ENCODE results near the gene TIPARP. TPM values are rescaled to one million over a fixed set of nuclear protein-coding genes. Genes with fewer than 3 reads are reported as not detected.
A peak's percentile ranks its signal among the peaks of the same experiment; 100 is the strongest.
"Not testable (repeated sequence)": the region's sequence is repeated elsewhere in the genome, so short reads cannot be mapped to it uniquely, and the experiment has no call there.

Gene TIPARP
- total RNA-seq, 1 experiment from 2014 or later: 41.0 TPM

- DNase-seq (ENCODE audit: low read depth): peak; percentile 38
Measured at GRCh38 chr3:156648086-156648485, 26.3 kb upstream of the TIPARP start.

- no peak for DNase-seq (ENCODE audit: low read depth)
Measured at GRCh38 chr3:156649681-156650080, 24.7 kb upstream of the TIPARP start.

- DNase-seq (ENCODE audit: low read depth): not testable (repeated sequence)
Measured at GRCh38 chr3:156652661-156653060, 21.7 kb upstream of the TIPARP start.

GRCh38 chr3:156654834-156655233 is 19.6 kb upstream of the TIPARP start:
- no peak for DNase-seq (ENCODE audit: low read depth)

GRCh38 chr3:156655819-156656550 is 18.4 kb upstream of the TIPARP start:
- DNase-seq (ENCODE audit: low read depth): no peak

- DNase-seq (ENCODE audit: low read depth): no peak
Measured at GRCh38 chr3:156657440-156657839, 16.9 kb upstream of the TIPARP start.

- no peak for DNase-seq (ENCODE audit: low read depth)
Measured at GRCh38 chr3:156657862-156658731, 16.3 kb upstream of the TIPARP start.

- DNase-seq (ENCODE audit: low read depth): no peak
Measured at GRCh38 chr3:156658732-156659090, 15.7 kb upstream of the TIPARP start.

GRCh38 chr3:156659260-156659659 is 15.1 kb upstream of the TIPARP start:
- DNase-seq (ENCODE audit: low read depth): no peak

- DNase-seq (ENCODE audit: low read depth): no peak
Measured at GRCh38 chr3:156661155-156661554, 13.2 kb upstream of the TIPARP start.

GRCh38 chr3:156664011-156664830 is 10.2 kb upstream of the TIPARP start:
- DNase-seq (ENCODE audit: low read depth): no peak

GRCh38 chr3:156664831-156665178 is 9.6 kb upstream of the TIPARP start:
- no peak for DNase-seq (ENCODE audit: low read depth)

- no peak for DNase-seq (ENCODE audit: low read depth)
Measured at GRCh38 chr3:156665291-156665690, 9.1 kb upstream of the TIPARP start.

GRCh38 chr3:156666073-156666472 is 8.3 kb upstream of the TIPARP start:
- no peak for DNase-seq (ENCODE audit: low read depth)

GRCh38 chr3:156668073-156668763 is 6.2 kb upstream of the TIPARP start:
- no peak for DNase-seq (ENCODE audit: low read depth)

GRCh38 chr3:156670077-156670476 is 4.3 kb upstream of the TIPARP start:
- DNase-seq (ENCODE audit: low read depth): no peak

- no peak for DNase-seq (ENCODE audit: low read depth)
Measured at GRCh38 chr3:156670652-156671051, 3.7 kb upstream of the TIPARP start.

GRCh38 chr3:156673732-156674045 is 701 bp upstream of the TIPARP start:
- no peak for DNase-seq (ENCODE audit: low read depth)

GRCh38 chr3:156674911-156675829 is 780 bp downstream of the TIPARP start:
- peak; percentile 74 for DNase-seq (ENCODE audit: low read depth)

- DNase-seq (ENCODE audit: low read depth): peak; percentile 90
Measured at GRCh38 chr3:156675830-156676767, 1.7 kb downstream of the TIPARP start.

Measured in Daoy (cell line).